Uterus (tissue), 2 donors: ENCODE results near the gene MAPK10.

Experiments
- CTCF ChIP-seq, 4 experiments: fragments of 200-600 bp in 2 of 4; fragments of 450-650 bp in 2 of 4; sonication (generic) in 2 of 4; IDR thresholded peaks; one replicate each; pipeline ENCODE4 v1.5.1; 2016 to 2019; ENCODE audit warnings: antibody characterized with exemption in 4 of 4, mild to moderate bottlenecking in 2 of 4, moderate library complexity in 1 of 4
- POLR2A ChIP-seq, 2 donors: fragments of 450-650 bp; IDR thresholded peaks; one replicate each; pipeline ENCODE4 v1.6.1; 2016; ENCODE audit warnings: antibody characterized with exemption in 2 of 2, mild to moderate bottlenecking in 1 of 2, moderate library complexity in 1 of 2

GRCh38 chr4:86101841-86102240 is 258.0 kb downstream of the MAPK10 start:
- TF ChIP-seq CTCF (IDR thresholded peaks at IDR 0.05) (no peak), POLR2A (IDR thresholded peaks at IDR 0.05) (no peak)
